Endodermal cell (in vitro differentiated cells): ENCODE data around the gene PER2. TPM values are rescaled to one million over a fixed set of nuclear protein-coding genes. Genes with fewer than 3 reads are reported as not detected.
A peak's percentile ranks its signal among the peaks of the same experiment; 100 is the strongest.

Experiments used
- DNase-seq: peaks from one replicate; pipeline ENCODE4 v3.0.0-alpha.2; 2017
- H3K27ac ChIP-seq: 2 replicates; pipeline ENCODE4 v1.5.1; 2013; ENCODE audit warnings: mild to moderate bottlenecking, low read depth, low read length, moderate library complexity
- H3K27me3 ChIP-seq: 2 replicates; pipeline ENCODE4 v1.6.1; 2013; ENCODE audit warnings: mild to moderate bottlenecking, low read length, moderate library complexity; ENCODE audit not compliant: insufficient read depth, control insufficient read depth, poor library complexity, severe bottlenecking
- H3K36me3 ChIP-seq: 2 replicates; pipeline ENCODE4 v1.7.0; 2013; ENCODE audit warnings: mild to moderate bottlenecking, low read length, moderate library complexity; ENCODE audit not compliant: control insufficient read depth, insufficient read depth
- H3K4me1 ChIP-seq: one replicate; pipeline ENCODE4 v1.7.0; 2013; ENCODE audit warnings: low read length; ENCODE audit not compliant: control insufficient read depth, insufficient read depth
- H3K4me3 ChIP-seq: 2 replicates; pipeline ENCODE4 v1.5.1; 2013; ENCODE audit warnings: mild to moderate bottlenecking, low read length, moderate library complexity
- H3K9ac ChIP-seq: 2 replicates; pipeline ENCODE4 v1.6.1; 2013; ENCODE audit warnings: mild to moderate bottlenecking, low read length, moderate library complexity; ENCODE audit not compliant: poor library complexity, severe bottlenecking; ENCODE audit errors: extremely low read depth
- H3K9me3 ChIP-seq: 2 replicates; pipeline ENCODE4 v1.6.1; 2013; ENCODE audit warnings: mild to moderate bottlenecking, low read length, moderate library complexity; ENCODE audit not compliant: control insufficient read depth
- H3K27ac Mint-ChIP-seq: 2 replicates; pipeline ENCODE4 v1.8.0; 2020; ENCODE audit warnings: mixed read lengths
- H3K27me3 Mint-ChIP-seq: 2 replicates; pipeline ENCODE4 v1.8.0; 2021; ENCODE audit warnings: mild to moderate bottlenecking, mixed read lengths; ENCODE audit not compliant: insufficient read depth
- H3K36me3 Mint-ChIP-seq: 2 replicates; pipeline ENCODE4 v1.8.0; 2020; ENCODE audit warnings: low read depth, mixed read lengths
- H3K4me1 Mint-ChIP-seq: 2 replicates; pipeline ENCODE4 v1.8.0; 2020; ENCODE audit warnings: mixed read lengths
- H3K4me3 Mint-ChIP-seq: 2 replicates; pipeline ENCODE4 v1.8.0; 2020; ENCODE audit warnings: mild to moderate bottlenecking, moderate library complexity, mixed read lengths
- H3K9me3 Mint-ChIP-seq: 2 replicates; pipeline ENCODE4 v1.8.0; 2020; ENCODE audit warnings: mild to moderate bottlenecking, mixed read lengths
- CTCF ChIP-seq: fragments of 200-600 bp; sonication (generic); conservative IDR thresholded peaks from 2 replicates; pipeline ENCODE4 v1.5.0; 2021; ENCODE audit warnings: antibody characterized with exemption, mild to moderate bottlenecking
- WGBS, 2 experiments: methylation state at CpG; one replicate each; pipeline versions ENCODE4 v1.1.5 to v1.1.7; 2013; ENCODE audit warnings: missing lambda C conversion rate in 2 of 2, mixed read lengths in 1 of 2; ENCODE audit not compliant: insufficient coverage in 1 of 2, insufficient read length in 1 of 2; 5-methylcytosine and 5-hydroxymethylcytosine counted together
- total RNA-seq, 2 donors: library from RNA; stranded (reverse); fragmentation: NEBNext Ultra II Directional in 1 of 2; extraction: Animal tissue kit (Norgen Biotek cat#: 25700) in 1 of 2; gene quantifications; 2 replicates in 1 of 2; 3 replicates in 1 of 2; pipeline ENCODE4 v1.2.1, GENCODE V29; 2021

PER2 gene
- total RNA-seq, 2 donors from 2014 or later, result 9.7 to 13.5 TPM

GRCh38 chr2:238321467-238321866 is 33.1 kb upstream of the PER2 start:
- Histone ChIP-seq H3K27me3 (peaks cover 10% of the 10 kb centered on the region), H3K4me1 (peaks cover 9% of the 10 kb centered on the region), H3K9ac (peak overlapping the region; percentile 26), H3K27ac (no peak overlapping the region), H3K4me3 (peak overlapping the region; percentile 89), H3K9me3 (no peaks in the 10 kb centered on the region), H3K36me3 (peaks cover 22% of the 10 kb centered on the region)
- H3K9me3 Mint-ChIP-seq, result no peaks in the 10 kb centered on the region
- 78 to 92% methylated on average over 5 to 9 of the region's 9 CpGs for WGBS, 2 experiments
- H3K4me1 Mint-ChIP-seq, result peaks cover 6% of the 10 kb centered on the region
- H3K4me3 Mint-ChIP-seq, result peak overlapping the region; percentile 71
- no peak for TF ChIP-seq CTCF
- no peak for DNase-seq
- no peak overlapping the region for H3K27ac Mint-ChIP-seq
- peaks cover 12% of the 10 kb centered on the region for H3K27me3 Mint-ChIP-seq
- H3K36me3 Mint-ChIP-seq, result peaks cover 22% of the 10 kb centered on the region

- Histone ChIP-seq H3K27me3 (peaks cover 10% of the 10 kb centered on the region), H3K4me3 (peak overlapping the region; percentile 89), H3K9me3 (no peaks in the 10 kb centered on the region), H3K4me1 (peaks cover 9% of the 10 kb centered on the region), H3K9ac (peak overlapping the region; percentile 26), H3K27ac (no peak overlapping the region), H3K36me3 (peaks cover 18% of the 10 kb centered on the region)
- Mint-ChIP-seq H3K9me3 (no peaks in the 10 kb centered on the region), H3K27me3 (peaks cover 14% of the 10 kb centered on the region), H3K36me3 (peaks cover 18% of the 10 kb centered on the region), H3K4me1 (peaks cover 6% of the 10 kb centered on the region), H3K4me3 (peak overlapping the region; percentile 71), H3K27ac (no peak overlapping the region)
- no peak for TF ChIP-seq CTCF
- 1% methylated on average over 23 to 65 of the region's 65 CpGs for WGBS, 2 experiments
- DNase-seq, result peak; percentile 65
These were observed 32.4 kb upstream of the PER2 start for GRCh38 chr2:238320648-238321281.

GRCh38 chr2:238320246-238320647 is 31.8 kb upstream of the PER2 start, which contains the start of gene TRAF3IP1:
Gene TRAF3IP1, plus strand, starts transcription at chr2:238320518. Its CDS starts 145 bp downstream, at chr2:238320663.
- no peak for TF ChIP-seq CTCF
- H3K27ac Mint-ChIP-seq, result peak within 1 kb of the TSS; percentile 61
- H3K27ac ChIP-seq, result no peak within 1 kb of the TSS
- peaks cover 14% of the 10 kb centered on the region for H3K27me3 Mint-ChIP-seq
- H3K27me3 ChIP-seq, result peaks cover 10% of the 10 kb centered on the region
- H3K36me3 Mint-ChIP-seq, result peaks cover 14% of the 10 kb centered on the region
- 0% methylated on average over 2 to 58 of the region's 58 CpGs for WGBS, 2 experiments
- H3K4me3 ChIP-seq, result peak within 1 kb of the TSS; percentile 89
- peaks cover 15% of the 10 kb centered on the region for H3K36me3 ChIP-seq
- no peaks in the 10 kb centered on the region for H3K9me3 Mint-ChIP-seq
- H3K9ac ChIP-seq, result peak within 1 kb of the TSS; percentile 44
- H3K9me3 ChIP-seq, result no peaks in the 10 kb centered on the region
- H3K4me1 ChIP-seq, result peaks cover 9% of the 10 kb centered on the region
- peak; percentile 97 for DNase-seq
- peaks cover 6% of the 10 kb centered on the region for H3K4me1 Mint-ChIP-seq
- peak within 1 kb of the TSS; percentile 71 for H3K4me3 Mint-ChIP-seq
